Ovary (tissue), 3 donors: ENCODE data around the gene NT5DC4.

Source experiments
- POLR2A ChIP-seq: fragments of 450-650 bp; IDR thresholded peaks from one replicate; pipeline ENCODE4 v1.6.1; 2017; ENCODE audit warnings: antibody characterized with exemption, mild to moderate bottlenecking, moderate library complexity
- TF ChIP-seq, protein P1 (sequence below), 3 donors: fragments of 450-650 bp in 2 of 3; fragments of 200-600 bp in 1 of 3; IDR thresholded peaks; one replicate each; pipeline versions ENCODE4 v1.5.1 to v1.8.0; 2016 to 2022; ENCODE audit warnings: antibody characterized with exemption in 3 of 3, mild to moderate bottlenecking in 1 of 3
- donor health status: DM: no; HTN: no; CAD: no.

DNA sequence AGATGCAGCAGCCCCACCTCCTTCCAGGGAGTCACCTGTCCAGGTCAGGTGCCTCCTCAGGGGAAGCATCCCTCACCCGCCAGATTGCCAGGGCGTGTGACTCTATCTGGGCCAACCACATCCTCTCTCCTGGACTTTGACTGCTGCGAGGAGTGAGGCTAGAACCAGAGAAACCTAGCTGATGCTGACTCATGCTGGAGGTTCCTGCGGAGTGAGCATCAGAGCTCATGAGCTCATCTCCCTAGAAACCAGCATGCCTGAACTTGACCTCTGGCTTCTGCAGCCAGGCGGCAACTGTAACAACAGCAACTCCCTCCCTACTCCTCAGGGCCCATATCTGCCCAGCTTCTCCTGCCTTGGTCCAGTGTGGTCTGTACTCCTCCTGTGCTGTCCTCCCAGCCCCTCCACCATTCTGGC is 28.3 kb upstream of the NT5DC4 start:
- TF ChIP-seq, protein P1, sequence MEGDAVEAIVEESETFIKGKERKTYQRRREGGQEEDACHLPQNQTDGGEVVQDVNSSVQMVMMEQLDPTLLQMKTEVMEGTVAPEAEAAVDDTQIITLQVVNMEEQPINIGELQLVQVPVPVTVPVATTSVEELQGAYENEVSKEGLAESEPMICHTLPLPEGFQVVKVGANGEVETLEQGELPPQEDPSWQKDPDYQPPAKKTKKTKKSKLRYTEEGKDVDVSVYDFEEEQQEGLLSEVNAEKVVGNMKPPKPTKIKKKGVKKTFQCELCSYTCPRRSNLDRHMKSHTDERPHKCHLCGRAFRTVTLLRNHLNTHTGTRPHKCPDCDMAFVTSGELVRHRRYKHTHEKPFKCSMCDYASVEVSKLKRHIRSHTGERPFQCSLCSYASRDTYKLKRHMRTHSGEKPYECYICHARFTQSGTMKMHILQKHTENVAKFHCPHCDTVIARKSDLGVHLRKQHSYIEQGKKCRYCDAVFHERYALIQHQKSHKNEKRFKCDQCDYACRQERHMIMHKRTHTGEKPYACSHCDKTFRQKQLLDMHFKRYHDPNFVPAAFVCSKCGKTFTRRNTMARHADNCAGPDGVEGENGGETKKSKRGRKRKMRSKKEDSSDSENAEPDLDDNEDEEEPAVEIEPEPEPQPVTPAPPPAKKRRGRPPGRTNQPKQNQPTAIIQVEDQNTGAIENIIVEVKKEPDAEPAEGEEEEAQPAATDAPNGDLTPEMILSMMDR (IDR thresholded peaks at IDR 0.05) = no peak
- no peak for TF ChIP-seq POLR2A
